SW 1271 (cell line): ENCODE data around the gene OPN4.
A peak's percentile ranks its signal among the peaks of the same experiment; 100 is the strongest.

Source experiments
- DNase-seq, 2 experiments: peaks; one replicate each; lab custom pipeline; 2025; lab: John Stamatoyannopoulos, UW

The OPN4 gene

GRCh38 chr10:86681047-86681446 is 26.7 kb downstream of the OPN4 start:
- no peak for DNase-seq

- DNase-seq, result no peak
Measured at GRCh38 chr10:86681722-86682386, 27.5 kb downstream of the OPN4 start.

DNA sequence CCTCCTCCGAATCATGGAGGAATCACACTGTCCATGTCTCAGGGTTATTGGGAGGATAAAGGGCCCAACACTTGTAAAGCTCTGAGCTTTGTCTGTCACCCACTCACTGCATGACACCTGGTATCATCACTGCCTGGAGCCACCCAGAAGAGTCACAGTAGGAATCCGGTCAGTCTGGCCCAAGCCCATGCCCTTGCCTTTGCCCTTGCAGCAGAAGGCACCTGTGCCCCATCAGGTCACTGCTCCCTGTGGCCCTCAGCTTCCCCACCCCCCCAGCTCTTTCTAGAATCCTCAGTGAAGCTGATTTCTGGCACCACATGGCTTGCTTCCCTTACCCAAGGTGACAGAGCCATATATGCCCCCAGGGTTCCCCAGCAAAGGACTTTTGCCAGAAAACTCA is 28.3 kb downstream of the OPN4 start:
- DNase-seq, result no peak

DNA sequence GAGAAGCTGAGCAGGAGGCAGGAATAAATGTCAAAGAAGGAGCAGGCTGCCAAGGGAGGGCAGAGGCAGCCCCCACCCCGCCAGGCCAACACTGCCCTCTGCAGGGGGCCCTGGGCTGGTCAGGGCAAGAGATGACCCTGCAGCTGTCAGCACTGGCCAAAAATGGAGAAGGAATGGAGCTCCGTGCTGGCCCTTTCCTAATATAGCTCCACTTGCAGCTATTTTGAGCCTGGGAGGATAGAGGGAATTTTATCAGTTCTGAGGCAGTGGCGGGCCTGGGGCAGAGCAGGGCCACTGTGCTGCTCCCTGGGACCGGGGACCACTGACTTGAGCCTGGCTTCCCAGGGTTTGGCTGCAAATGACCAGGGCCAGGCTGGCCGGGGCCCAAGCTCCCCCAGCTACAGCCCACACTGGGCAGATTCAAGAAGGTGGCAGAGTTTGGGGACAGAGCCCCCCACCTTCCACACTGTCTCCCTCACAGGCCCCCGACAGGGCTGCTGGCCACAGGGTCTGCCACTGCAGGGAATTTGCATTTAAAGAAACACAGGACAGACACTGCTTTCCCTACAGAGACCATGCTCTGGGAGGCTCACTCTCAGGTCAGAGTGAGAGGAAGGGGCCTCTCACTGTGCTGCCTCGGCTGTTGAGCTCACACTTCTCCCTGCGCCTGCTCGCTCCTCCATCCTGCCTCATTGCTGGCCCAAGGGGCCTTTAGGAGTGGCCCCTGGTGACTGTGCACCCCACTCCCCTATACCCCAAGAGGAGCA is 30.2 kb downstream of the OPN4 start:
- DNase-seq, result no peak

GRCh38 chr10:86685416-86685815 is 31.1 kb downstream of the OPN4 start:
- DNase-seq, result no peak

DNA sequence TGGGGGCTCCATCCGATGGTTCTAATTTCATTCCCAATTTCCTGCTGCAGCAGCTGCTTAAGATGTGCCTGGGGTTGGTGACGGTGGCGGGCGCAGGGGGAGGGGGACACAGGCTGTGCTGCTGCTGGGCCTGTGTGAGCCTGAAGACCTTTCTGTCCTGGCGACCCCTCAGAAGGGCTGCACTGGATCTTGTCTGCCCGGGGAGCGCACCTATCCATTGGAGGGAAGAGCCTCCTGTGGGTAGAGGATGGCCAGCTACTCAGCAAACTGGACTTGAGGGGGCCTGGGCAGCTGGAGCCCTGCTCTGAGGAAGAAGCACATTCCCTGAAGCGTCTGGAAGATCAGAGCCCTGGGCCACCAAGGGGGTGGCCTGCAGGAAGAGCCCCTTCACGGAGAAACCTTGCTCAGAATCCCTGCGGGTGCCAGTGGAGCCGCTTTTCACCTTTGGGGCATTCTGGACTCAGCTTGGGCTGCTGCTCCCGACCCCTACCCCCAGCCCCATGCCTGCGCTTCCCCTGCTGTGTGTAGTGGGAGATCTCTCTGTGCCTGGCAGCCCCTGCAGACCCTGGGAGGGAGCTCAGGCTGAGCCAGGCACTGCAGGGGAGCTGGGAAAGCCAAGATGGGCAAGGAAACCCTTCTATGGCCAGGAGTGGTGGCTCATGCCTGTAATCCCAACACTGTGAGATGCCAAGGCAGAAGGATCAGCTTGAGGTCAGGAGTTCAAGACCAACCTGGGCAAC is 31.7 kb downstream of the OPN4 start:
- DNase-seq, result no peak

- DNase-seq, result no peak
Measured at GRCh38 chr10:86686972-86687371, 32.6 kb downstream of the OPN4 start.

GRCh38 chr10:86687750-86688149 is 33.4 kb downstream of the OPN4 start:
- DNase-seq, result no peak

DNA sequence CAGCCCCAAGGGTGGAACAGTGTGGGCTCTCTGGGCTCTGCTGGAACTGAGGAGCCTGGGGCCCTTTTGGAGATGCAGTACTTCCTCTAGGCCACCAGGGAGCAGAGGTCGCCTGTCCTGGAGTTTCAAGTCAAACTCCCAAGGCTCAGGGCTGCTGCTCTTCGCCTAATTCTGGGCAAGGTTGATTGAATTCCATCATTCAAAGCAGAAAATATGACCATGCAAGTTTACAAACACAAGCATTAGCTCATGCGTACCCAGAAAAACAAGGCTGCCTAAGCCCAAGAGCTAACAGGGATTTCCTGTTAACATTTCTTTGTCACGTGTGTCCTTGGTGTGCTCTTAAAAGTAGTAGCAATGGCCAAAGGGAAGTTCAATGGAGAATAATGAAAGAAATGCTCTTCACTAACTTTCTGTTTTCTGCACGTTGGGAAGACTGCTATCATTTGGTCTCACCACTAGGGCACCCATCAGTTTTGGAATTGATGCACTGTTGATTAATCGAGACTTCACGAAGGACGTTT is 34.1 kb downstream of the OPN4 start:
- peak in 1 of 2 experiments; percentile 42 for DNase-seq

GRCh38 chr10:86689146-86689545 is 34.8 kb downstream of the OPN4 start:
- DNase-seq, result no peak

DNA sequence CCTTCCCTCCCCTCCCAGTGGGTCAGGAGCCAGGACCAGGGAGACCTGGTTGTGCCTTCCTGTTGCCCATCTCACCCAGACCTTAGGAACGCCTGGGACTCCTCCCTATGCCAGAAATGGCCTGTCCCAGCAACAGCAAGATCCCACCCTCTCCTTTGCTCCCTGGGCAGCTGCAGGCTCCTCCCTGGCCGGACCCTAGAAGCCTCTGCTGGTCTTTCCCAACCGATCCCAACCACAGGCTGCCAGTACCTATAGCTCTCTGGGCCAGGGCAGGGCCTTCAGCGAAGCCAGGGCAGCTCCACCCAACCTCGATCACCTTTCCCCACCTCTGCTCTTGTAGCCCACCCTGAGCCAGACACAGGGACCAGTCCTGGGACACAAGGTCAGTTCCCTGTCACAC is 35.9 kb downstream of the OPN4 start:
- DNase-seq, result no peak

DNA sequence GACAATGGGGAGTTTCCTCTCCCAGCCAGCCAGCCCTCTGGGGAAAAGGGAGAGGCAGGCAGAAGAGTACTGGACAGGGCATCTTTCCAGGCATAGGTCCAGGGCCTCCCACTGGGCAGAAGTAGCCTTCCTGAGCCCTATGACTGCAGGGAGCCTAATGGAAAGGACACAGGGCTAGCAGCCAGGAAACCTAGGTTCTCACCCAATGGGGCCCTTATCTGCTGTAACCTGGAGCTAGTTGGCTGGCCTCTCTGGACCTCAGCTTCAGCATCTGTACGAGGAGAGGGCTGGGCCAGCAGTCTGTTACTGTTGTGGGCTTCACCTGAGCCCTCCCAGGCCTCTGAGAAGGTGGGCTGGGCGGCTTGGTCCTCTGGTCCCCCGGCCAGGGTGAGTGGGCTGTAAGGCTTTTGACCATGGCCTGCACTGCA is 36.3 kb downstream of the OPN4 start:
- no peak for DNase-seq

DNA sequence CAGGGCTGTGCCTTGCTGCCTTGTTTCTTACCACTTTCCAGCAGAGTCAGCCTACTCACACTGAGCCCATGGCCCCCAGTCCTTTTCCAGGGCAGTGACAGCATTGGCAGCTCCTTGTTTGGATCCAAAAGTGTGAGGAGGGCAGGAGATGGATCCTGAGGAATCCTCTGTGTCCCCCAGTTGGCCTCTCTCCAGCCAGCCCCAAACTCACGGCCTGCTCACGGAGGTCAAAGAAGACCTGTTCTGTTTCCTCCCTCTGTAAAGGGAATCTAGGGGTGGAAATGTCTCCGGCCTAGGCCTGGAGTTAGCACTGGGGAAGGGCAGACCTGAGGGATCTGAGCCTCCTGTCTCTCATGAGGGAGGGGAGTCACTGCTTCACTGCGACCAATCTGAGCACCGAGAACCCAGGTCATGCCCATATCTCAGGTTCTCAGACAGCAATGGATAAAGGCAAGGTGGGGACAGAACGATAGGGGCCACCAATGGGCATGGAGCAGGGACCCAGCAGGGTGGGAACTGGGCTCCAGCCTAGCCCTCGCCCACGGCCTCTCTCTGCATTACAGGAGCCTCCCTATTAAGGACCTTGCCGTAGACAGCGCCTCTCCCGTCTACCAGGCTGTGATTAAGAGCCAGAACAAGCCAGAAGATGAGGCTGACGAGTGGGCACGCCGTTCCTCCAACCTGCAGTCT is 37.1 kb downstream of the OPN4 start:
- no peak for DNase-seq

DNA sequence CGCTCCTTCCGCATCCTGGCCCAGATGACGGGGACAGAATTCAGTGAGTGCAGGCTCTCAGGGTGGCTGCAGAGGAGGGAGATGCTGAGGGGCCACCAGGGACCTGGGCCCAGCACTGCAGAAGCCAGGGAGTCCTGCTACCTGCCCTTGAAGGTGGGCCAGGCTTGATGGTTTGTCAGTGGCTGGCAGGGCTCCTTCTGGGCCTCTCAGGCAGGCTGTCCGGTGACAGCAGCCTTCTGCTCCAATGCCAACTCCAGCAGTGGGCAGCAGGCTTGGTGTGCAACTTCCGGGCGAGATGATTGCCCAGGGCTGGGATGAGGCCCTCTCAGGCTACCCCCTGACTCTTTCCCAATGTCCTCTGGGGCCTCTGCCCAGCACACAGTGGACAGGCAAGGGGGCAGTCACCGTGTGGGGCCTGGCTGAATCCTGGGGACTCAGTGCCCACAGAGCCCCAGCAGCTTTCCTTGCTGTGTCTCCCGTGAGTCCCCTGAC is 37.7 kb downstream of the OPN4 start:
- DNase-seq, result no peak

GRCh38 chr10:86692664-86693063 is 38.3 kb downstream of the OPN4 start:
- no peak for DNase-seq

GRCh38 chr10:86693275-86693674 is 38.9 kb downstream of the OPN4 start:
- no peak for DNase-seq

- peak in 1 of 2 experiments; percentile 15 for DNase-seq
Measured at GRCh38 chr10:86693721-86694369, 39.5 kb downstream of the OPN4 start.

GRCh38 chr10:86698207-86698940 is 44.0 kb downstream of the OPN4 start:
- no peak for DNase-seq

GRCh38 chr10:86699125-86699524 is 44.8 kb downstream of the OPN4 start:
- DNase-seq, result no peak

- no peak for DNase-seq
Measured at GRCh38 chr10:86699541-86699940, 45.2 kb downstream of the OPN4 start.
